IPS-18a (cell line): ENCODE results near the gene ETF1.

ENCODE experiments used
- H3K27ac ChIP-seq: one replicate; pipeline ENCODE4 v1.5.1; 2013; ENCODE audit warnings: low read length
- H3K27me3 ChIP-seq: one replicate; pipeline ENCODE4 v1.6.1; 2013; ENCODE audit warnings: mild to moderate bottlenecking, low read length; ENCODE audit not compliant: control insufficient read depth, insufficient read depth
- H3K36me3 ChIP-seq: one replicate; pipeline ENCODE4 v1.6.1; 2013; ENCODE audit warnings: low read depth, low read length; ENCODE audit not compliant: control insufficient read depth
- H3K4me1 ChIP-seq: one replicate; pipeline ENCODE4 v1.6.1; 2013; ENCODE audit warnings: low read depth, low read length; ENCODE audit not compliant: control insufficient read depth
- H3K4me3 ChIP-seq: one replicate; pipeline ENCODE4 v1.5.1; 2013; ENCODE audit warnings: low read length
- H3K9ac ChIP-seq: one replicate; pipeline ENCODE4 v1.6.1; 2013; ENCODE audit warnings: mild to moderate bottlenecking, low read length, moderate library complexity
- H3K9me3 ChIP-seq: one replicate; pipeline ENCODE4 v1.6.1; 2013; ENCODE audit warnings: low read depth, low read length; ENCODE audit not compliant: control insufficient read depth

The ETF1 gene

DNA sequence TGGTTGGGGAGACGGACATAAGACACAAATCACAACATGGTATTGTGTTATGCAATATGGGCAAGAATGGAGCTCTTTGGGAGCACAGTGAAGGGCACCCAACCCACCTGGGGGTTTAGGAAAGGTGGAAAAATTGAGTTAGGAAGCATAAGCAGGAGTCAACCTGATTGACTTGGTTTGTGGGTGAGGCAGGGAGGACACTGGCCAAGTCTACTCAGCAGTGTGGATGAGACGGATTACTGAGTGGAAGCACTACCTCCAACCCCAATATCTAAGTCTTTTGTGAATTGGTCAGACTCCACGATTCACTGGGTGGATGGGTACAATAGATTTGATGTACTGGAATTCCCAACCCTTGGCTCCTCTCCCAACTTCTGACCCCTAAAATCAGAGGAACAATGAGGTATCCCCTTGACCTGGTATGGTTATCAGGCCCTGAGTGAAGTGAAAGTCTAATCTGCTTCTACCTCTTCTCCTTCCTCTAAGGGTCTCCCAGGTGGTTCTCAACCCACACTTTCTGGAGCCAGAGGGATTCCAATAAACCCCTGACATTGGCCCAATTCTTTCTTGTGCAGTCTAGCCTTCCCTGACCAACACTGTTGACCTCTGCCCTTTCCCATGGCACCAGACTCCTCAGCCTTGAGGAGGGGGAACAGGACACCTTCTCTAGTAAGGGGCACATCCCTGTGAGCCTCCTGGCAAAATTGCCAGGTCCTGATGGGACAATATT is 72.5 kb downstream of the ETF1 start:
- no peak overlapping the region for H3K4me3 ChIP-seq
- H3K27ac ChIP-seq = no peak overlapping the region
- peaks cover 18% of the 10 kb centered on the region for H3K27me3 ChIP-seq
- no peak overlapping the region for H3K9ac ChIP-seq
- no peaks in the 10 kb centered on the region for H3K4me1 ChIP-seq
- H3K36me3 ChIP-seq = peaks cover 15% of the 10 kb centered on the region
- H3K9me3 ChIP-seq = no peaks in the 10 kb centered on the region

GRCh38 chr5:138469540-138470321 is 73.3 kb downstream of the ETF1 start:
- H3K4me1 ChIP-seq = no peaks in the 10 kb centered on the region
- no peak overlapping the region for H3K27ac ChIP-seq
- no peak overlapping the region for H3K4me3 ChIP-seq
- H3K36me3 ChIP-seq = peaks cover 15% of the 10 kb centered on the region
- H3K9ac ChIP-seq = no peak overlapping the region
- H3K27me3 ChIP-seq = peaks cover 18% of the 10 kb centered on the region
- H3K9me3 ChIP-seq = no peaks in the 10 kb centered on the region

- peaks cover 18% of the 10 kb centered on the region for H3K27me3 ChIP-seq
- H3K4me3 ChIP-seq = peak overlapping the region; percentile 94
- no peaks in the 10 kb centered on the region for H3K9me3 ChIP-seq
- peaks cover 15% of the 10 kb centered on the region for H3K36me3 ChIP-seq
- no peak overlapping the region for H3K9ac ChIP-seq
- H3K27ac ChIP-seq = no peak overlapping the region
- H3K4me1 ChIP-seq = no peaks in the 10 kb centered on the region
Measured at GRCh38 chr5:138468966-138469539, 74.0 kb downstream of the ETF1 start.

DNA sequence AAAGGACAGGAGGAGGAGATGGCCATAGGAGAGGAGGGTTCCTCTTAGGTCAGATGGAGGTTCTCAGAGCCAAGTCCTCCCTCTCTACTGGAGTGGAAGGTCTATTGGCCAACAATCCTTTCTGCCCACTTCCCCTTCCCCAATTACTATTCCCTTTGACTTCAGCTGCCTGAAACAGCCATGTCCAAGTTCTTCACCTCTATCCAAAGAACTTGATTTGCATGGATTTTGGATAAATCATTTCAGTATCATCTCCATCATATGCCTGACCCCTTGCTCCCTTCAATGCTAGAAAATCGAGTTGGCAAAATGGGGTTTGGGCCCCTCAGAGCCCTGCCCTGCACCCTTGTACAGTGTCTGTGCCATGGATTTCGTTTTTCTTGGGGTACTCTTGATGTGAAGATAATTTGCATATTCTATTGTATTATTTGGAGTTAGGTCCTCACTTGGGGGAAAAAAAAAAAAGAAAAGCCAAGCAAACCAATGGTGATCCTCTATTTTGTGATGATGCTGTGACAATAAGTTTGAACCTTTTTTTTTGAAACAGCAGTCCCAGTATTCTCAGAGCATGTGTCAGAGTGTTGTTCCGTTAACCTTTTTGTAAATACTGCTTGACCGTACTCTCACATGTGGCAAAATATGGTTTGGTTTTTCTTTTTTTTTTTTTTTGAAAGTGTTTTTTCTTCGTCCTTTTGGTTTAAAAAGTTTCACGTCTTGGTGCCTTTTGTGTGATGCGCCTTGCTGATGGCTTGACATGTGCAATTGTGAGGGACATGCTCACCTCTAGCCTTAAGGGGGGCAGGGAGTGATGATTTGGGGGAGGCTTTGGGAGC is 74.7 kb downstream of the ETF1 start:
- Histone ChIP-seq H3K4me1 (no peaks in the 10 kb centered on the region), H3K27ac (no peak overlapping the region), H3K36me3 (peaks cover 15% of the 10 kb centered on the region), H3K27me3 (peaks cover 18% of the 10 kb centered on the region), H3K9me3 (no peaks in the 10 kb centered on the region), H3K4me3 (peak overlapping the region; percentile 94), H3K9ac (no peak overlapping the region)

DNA sequence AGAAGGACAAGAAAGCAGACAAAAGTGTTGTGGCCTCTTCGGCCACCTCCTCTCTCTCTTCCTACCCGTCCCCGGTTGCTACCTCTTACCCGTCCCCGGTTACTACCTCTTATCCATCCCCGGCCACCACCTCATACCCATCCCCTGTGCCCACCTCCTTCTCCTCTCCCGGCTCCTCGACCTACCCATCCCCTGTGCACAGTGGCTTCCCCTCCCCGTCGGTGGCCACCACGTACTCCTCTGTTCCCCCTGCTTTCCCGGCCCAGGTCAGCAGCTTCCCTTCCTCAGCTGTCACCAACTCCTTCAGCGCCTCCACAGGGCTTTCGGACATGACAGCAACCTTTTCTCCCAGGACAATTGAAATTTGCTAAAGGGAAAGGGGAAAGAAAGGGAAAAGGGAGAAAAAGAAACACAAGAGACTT is 75.3 kb downstream of the ETF1 start:
- H3K36me3 ChIP-seq = peaks cover 15% of the 10 kb centered on the region
- H3K4me1 ChIP-seq = no peaks in the 10 kb centered on the region
- no peak overlapping the region for H3K9ac ChIP-seq
- no peak overlapping the region for H3K27ac ChIP-seq
- peak overlapping the region; percentile 94 for H3K4me3 ChIP-seq
- peaks cover 18% of the 10 kb centered on the region for H3K27me3 ChIP-seq
- no peaks in the 10 kb centered on the region for H3K9me3 ChIP-seq

GRCh38 chr5:138466900-138467710 is 75.9 kb downstream of the ETF1 start:
- H3K27me3 ChIP-seq = peaks cover 18% of the 10 kb centered on the region
- peaks cover 15% of the 10 kb centered on the region for H3K36me3 ChIP-seq
- H3K27ac ChIP-seq = no peak overlapping the region
- peak overlapping the region; percentile 75 for H3K9ac ChIP-seq
- H3K9me3 ChIP-seq = no peaks in the 10 kb centered on the region
- no peaks in the 10 kb centered on the region for H3K4me1 ChIP-seq
- H3K4me3 ChIP-seq = peak overlapping the region; percentile 94

- no peaks in the 10 kb centered on the region for H3K9me3 ChIP-seq
- H3K4me1 ChIP-seq = peaks cover 5% of the 10 kb centered on the region
- peaks cover 15% of the 10 kb centered on the region for H3K36me3 ChIP-seq
- H3K9ac ChIP-seq = peak overlapping the region; percentile 75
- H3K4me3 ChIP-seq = peak overlapping the region; percentile 94
- no peak overlapping the region for H3K27ac ChIP-seq
- H3K27me3 ChIP-seq = peaks cover 18% of the 10 kb centered on the region
Measured at GRCh38 chr5:138466125-138466899, 76.7 kb downstream of the ETF1 start.

GRCh38 chr5:138465261-138466124 is 77.5 kb downstream of the ETF1 start, which contains the start of gene EGR1:
Gene EGR1, plus strand, starts transcription at chr5:138465479. Its CDS starts 283 bp downstream, at chr5:138465762.
- Histone ChIP-seq H3K27me3 (peaks cover 18% of the 10 kb centered on the region), H3K4me3 (peak within 1 kb of the TSS; percentile 94)

DNA sequence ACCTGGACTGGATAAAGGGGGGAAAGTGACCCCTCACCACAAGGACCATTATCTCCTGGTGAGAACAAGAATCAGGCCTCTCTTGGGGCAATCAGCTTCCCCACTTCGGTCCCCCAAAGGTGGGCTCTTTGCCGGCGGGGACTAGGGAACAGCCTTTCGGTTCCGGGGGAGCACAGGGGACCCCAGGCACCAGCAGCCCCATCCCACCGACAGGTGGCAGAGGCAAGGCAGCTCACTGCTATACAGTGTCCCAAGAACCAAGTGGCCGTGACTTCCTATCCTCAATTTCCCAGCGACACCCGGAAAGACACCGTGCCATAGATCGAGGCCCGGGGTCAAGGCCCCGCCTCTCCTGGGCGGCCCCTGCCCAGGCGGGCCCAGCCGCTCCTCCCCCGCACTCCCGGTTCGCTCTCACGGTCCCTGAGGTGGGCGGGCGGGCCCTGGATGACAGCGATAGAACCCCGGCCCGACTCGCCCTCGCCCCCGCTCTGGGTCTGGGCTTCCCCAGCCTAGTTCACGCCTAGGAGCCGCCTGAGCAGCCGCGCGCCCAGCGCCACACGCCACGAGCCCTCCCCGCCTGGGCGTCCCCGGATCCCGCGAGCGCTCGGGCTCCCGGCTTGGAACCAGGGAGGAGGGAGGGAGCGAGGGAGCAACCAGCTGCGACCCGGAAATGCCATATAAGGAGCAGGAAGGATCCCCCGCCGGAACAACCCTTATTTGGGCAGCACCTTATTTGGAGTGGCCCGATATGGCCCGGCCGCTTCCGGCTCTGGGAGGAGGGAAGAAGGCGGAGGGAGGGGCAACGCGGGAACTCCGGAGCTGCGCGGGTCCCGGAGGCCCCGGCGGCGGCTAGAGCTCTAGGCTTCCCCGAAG is 78.4 kb downstream of the ETF1 start:
- Histone ChIP-seq H3K4me1 (peaks cover 5% of the 10 kb centered on the region), H3K9ac (peak overlapping the region; percentile 90), H3K27me3 (peaks cover 18% of the 10 kb centered on the region), H3K27ac (peak overlapping the region; percentile 74), H3K9me3 (no peaks in the 10 kb centered on the region), H3K4me3 (peak overlapping the region; percentile 94), H3K36me3 (peaks cover 15% of the 10 kb centered on the region)

More at GRCh38 chr5:138465261-138466124, 77.5 kb downstream of the ETF1 start, which contains the start of gene EGR1:
- Histone ChIP-seq H3K4me1 (peaks cover 5% of the 10 kb centered on the region), H3K9me3 (no peaks in the 10 kb centered on the region), H3K27ac (peak within 1 kb of the TSS; percentile 74), H3K36me3 (peaks cover 15% of the 10 kb centered on the region), H3K9ac (peak within 1 kb of the TSS; percentile 90)
